ENCODE results near the gene PRPF40B. TPM values are rescaled to one million over a fixed set of nuclear protein-coding genes. Genes with fewer than 3 reads are reported as not detected.

PRPF40B gene
- total and polyA plus RNA-seq, 2 donors (not counting 1 experiment from before 2014, with no cell fraction given), result 11.7 to 23.7 TPM

DNA sequence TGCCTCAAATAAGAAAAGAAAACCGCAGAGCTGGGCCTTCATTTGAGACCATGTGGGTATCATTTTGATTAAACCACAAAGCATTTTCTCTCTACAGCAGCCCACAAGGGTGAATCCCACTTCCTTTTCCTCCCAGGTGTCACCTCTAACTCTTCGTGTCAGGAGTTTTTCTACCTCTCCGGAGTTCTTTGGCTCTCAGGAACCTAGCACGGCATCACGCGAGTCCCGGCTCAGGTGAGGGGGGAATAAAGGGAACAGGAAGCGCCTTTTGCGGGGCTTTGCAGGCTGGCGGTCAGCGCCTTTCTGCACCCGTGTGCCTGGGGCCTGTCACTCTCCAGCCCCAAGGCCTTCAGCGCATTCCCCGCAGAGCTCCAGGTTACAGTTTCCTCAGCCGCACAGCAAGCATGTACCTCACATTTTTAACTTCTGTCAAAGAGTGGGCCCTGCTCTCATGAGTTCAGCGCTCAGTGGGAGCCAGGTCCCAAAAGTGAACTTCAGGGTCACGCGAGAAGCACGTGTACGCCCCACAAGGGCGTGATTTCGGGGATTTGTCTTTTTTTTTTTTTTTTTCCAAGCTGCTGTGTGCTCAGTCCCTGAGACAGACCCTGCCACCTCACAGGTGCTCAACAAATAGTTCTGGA, 740 bp upstream of the PRPF40B start:
- peak; percentile 78 for DNase-seq
- Mint-ChIP-seq H3K9me3 (ENCODE audit: insufficient read depth) (no peaks in the 10 kb centered on the region), H3K27me3 (no peaks in the 10 kb centered on the region), H3K4me1 (peaks cover 19% of the 10 kb centered on the region), H3K27ac (peak overlapping the region; percentile 91), H3K4me3 (peak overlapping the region; percentile 94)
- Histone ChIP-seq H3K4me2 (replicated peaks; ENCODE audit: low read depth, low read length, poor library complexity, severe bottlenecking) (peak overlapping the region; percentile 88), H3K27ac (ENCODE audit: low read length in 2 of 2) (peak overlapping the region; percentile 56 to 65), H2AFZ (ENCODE audit: insufficient read depth, low read depth, low read length, poor library complexity, severe bottlenecking) (peak overlapping the region; percentile 62), H3K4me1 (ENCODE audit: control insufficient read depth in 2 of 2, insufficient read depth in 2 of 2, low read length in 2 of 2) (peaks cover 11 to 21% of the 10 kb centered on the region in 2 donors), H3K9me3 (ENCODE audit: control extremely low read depth in 1 of 3, control insufficient read depth in 2 of 3, insufficient read depth in 1 of 3, low read length in 2 of 3) (no peaks in the 10 kb centered on the region), H3K9ac (ENCODE audit: low read length) (peak overlapping the region; percentile 70), H3K36me3 (replicated peaks in 1 of 2; ENCODE audit: control extremely low read depth in 1 of 2, control insufficient read depth in 1 of 2, extremely low read depth in 1 of 2, insufficient read depth in 2 of 2, low read length in 1 of 2) (no peaks in the 10 kb centered on the region), H4K20me1 (ENCODE audit: control insufficient read depth, insufficient read depth, low read length, poor library complexity, severe bottlenecking) (no peaks in the 10 kb centered on the region), H3K4me3 (ENCODE audit: control extremely low read depth in 1 of 5, extremely low read depth in 1 of 5, insufficient read depth in 1 of 5, low read depth in 2 of 5, low read length in 4 of 5) (peak overlapping the region; percentile 56 to 85 (median 73)), H3K27me3 (replicated peaks in 1 of 4; ENCODE audit: control extremely low read depth in 1 of 4, control insufficient read depth in 3 of 4, insufficient read depth in 4 of 4, low read length in 3 of 4) (no peaks in the 10 kb centered on the region), H3K79me2 (ENCODE audit: control insufficient read depth, insufficient read depth, low read length) (no peaks in the 10 kb centered on the region)
- peak; percentile 34 for ATAC-seq (ENCODE audit: low read depth)
- intact Hi-C loops (cut with micrococcal nuclease), result loop anchor here (1.0 to 5.0 kb wide), 10 partner anchors 22 to 755 kb away; partner anchors contain the start of genes BCDIN3D, FMNL3, MCRS1 and NCKAP5L
- TF ChIP-seq EZH2 (IDR thresholded peaks at IDR 0.05; ENCODE audit: borderline replicate concordance, insufficient read depth, low read depth, low read length, poor library complexity, severe bottlenecking), result no peak
- TF ChIP-seq, protein P1, sequence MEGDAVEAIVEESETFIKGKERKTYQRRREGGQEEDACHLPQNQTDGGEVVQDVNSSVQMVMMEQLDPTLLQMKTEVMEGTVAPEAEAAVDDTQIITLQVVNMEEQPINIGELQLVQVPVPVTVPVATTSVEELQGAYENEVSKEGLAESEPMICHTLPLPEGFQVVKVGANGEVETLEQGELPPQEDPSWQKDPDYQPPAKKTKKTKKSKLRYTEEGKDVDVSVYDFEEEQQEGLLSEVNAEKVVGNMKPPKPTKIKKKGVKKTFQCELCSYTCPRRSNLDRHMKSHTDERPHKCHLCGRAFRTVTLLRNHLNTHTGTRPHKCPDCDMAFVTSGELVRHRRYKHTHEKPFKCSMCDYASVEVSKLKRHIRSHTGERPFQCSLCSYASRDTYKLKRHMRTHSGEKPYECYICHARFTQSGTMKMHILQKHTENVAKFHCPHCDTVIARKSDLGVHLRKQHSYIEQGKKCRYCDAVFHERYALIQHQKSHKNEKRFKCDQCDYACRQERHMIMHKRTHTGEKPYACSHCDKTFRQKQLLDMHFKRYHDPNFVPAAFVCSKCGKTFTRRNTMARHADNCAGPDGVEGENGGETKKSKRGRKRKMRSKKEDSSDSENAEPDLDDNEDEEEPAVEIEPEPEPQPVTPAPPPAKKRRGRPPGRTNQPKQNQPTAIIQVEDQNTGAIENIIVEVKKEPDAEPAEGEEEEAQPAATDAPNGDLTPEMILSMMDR (IDR thresholded peaks at IDR 0.05), result no peak
- ChIA-PET POLR2A (interaction anchor here (0.6 to 1.5 kb wide), 13 partner anchors 13 to 381 kb away, joined by 4 to 9 read pairs (median 5); partner anchors contain the start of genes MCRS1, NCKAP5L and TROAP), CTCF (interaction anchor here (0.7 to 5.4 kb wide), 19 partner anchors 11 to 264 kb away, joined by 3 to 61 read pairs (median 4); partner anchors contain the start of genes SPATS2 and TMBIM6)
- 0% methylated on average over 22 of the region's 22 CpGs for WGBS (ENCODE audit: insufficient coverage)

Measured in B cell (primary cell).